IMR-90 (cell line): ENCODE data around the gene RGSL1. TPM values are rescaled to one million over a fixed set of nuclear protein-coding genes. Genes with fewer than 3 reads are reported as not detected.

Experiments used
- ATAC-seq: fragments of 200-7000 bp; cut with Tn5 transposase; 2 replicates; pipeline ENCODE4 v1.9.1; 2020; ENCODE audit warnings: low read depth, mild to moderate bottlenecking, moderate library complexity
- BruUV-seq: library from RNA; stranded (reverse); fragments of 400-500 nt; replicated peaks from 2 replicates; lab custom pipeline; 2021; lab: Mats Ljungman, UMichigan
- CTCF ChIA-PET: fragments of 300-600 bp; formaldehyde crosslinking; extraction: SDS; loops from one replicate; lab custom pipeline; 2021; ENCODE audit warnings: antibody characterized with exemption; lab: Yijun Ruan, JAX
- POLR2A ChIA-PET: fragments of 300-600 bp; sonication (Branson Sonifier 250); formaldehyde crosslinking; loops from one replicate; lab custom pipeline; 2022; ENCODE audit warnings: antibody characterized with exemption; ENCODE audit not compliant: unreplicated experiment; lab: Charles Lee
- DNase-seq: peaks from one replicate; pipeline ENCODE4 v3.0.0; 2013
- H2AFZ ChIP-seq: replicated peaks from 2 replicates; pipeline ENCODE3; 2013; ENCODE audit warnings: low read length, mild to moderate bottlenecking; ENCODE audit not compliant: poor library complexity
- H2AK5ac ChIP-seq: 2 replicates; pipeline ENCODE4 v1.6.1; 2013; ENCODE audit warnings: low read depth, low read length, inconsistent platforms
- H2AK9ac ChIP-seq: replicated peaks from 2 replicates; pipeline ENCODE3; 2013; ENCODE audit warnings: mild to moderate bottlenecking, low read depth, low read length, moderate library complexity; ENCODE audit not compliant: poor library complexity
- H2BK120ac ChIP-seq: 2 replicates; pipeline ENCODE4 v1.6.1; 2013; ENCODE audit warnings: low read depth, low read length, inconsistent platforms
- H2BK15ac ChIP-seq: 3 replicates; pipeline ENCODE4 v1.6.1; 2013; ENCODE audit warnings: low read depth, low read length, inconsistent platforms
- H2BK20ac ChIP-seq: 2 replicates; pipeline ENCODE4 v1.6.1; 2013; ENCODE audit warnings: low read depth, mild to moderate bottlenecking, inconsistent platforms, low read length, moderate library complexity
- H2BK5ac ChIP-seq: 2 replicates; pipeline ENCODE4 v1.6.1; 2013; ENCODE audit warnings: mild to moderate bottlenecking, low read depth, low read length, inconsistent platforms; ENCODE audit not compliant: poor library complexity, severe bottlenecking
- H3K14ac ChIP-seq: replicated peaks from 2 replicates; pipeline ENCODE4 v1.6.1; 2013; ENCODE audit warnings: low read depth, low read length, inconsistent platforms
- H3K18ac ChIP-seq: 2 replicates; pipeline ENCODE4 v1.6.1; 2013; ENCODE audit warnings: low read depth, low read length, control low read depth
- H3K23ac ChIP-seq: 2 replicates; pipeline ENCODE4 v1.6.1; 2013; ENCODE audit warnings: low read depth, low read length, inconsistent platforms
- H3K27ac ChIP-seq: 2 replicates; pipeline ENCODE4 v1.5.1; 2013; ENCODE audit warnings: mild to moderate bottlenecking, control low read depth, low read length; ENCODE audit not compliant: insufficient read depth
- H3K27me3 ChIP-seq: 2 replicates; pipeline ENCODE4 v1.6.1; 2013; ENCODE audit warnings: low read length; ENCODE audit not compliant: control insufficient read depth, insufficient read depth
- H3K36me3 ChIP-seq: 2 replicates; pipeline ENCODE4 v1.6.1; 2013; ENCODE audit warnings: low read length, mixed read lengths; ENCODE audit not compliant: control insufficient read depth, insufficient read depth
- H3K4ac ChIP-seq: 2 replicates; pipeline ENCODE4 v1.6.1; 2013; ENCODE audit warnings: low read depth, low read length, inconsistent platforms
- H3K4me1 ChIP-seq: 2 replicates; pipeline ENCODE4 v1.6.1; 2013; ENCODE audit warnings: low read length, mixed read lengths; ENCODE audit not compliant: control insufficient read depth, insufficient read depth
- H3K4me2 ChIP-seq: 2 replicates; pipeline ENCODE4 v1.6.1; 2013; ENCODE audit warnings: low read depth, mild to moderate bottlenecking, control low read depth, low read length, moderate library complexity
- H3K4me3 ChIP-seq: 2 replicates; pipeline ENCODE4 v1.5.1; 2013; ENCODE audit warnings: low read depth, mild to moderate bottlenecking, control low read depth, low read length, moderate library complexity; ENCODE audit not compliant: insufficient read depth
- H3K56ac ChIP-seq: 2 replicates; pipeline ENCODE4 v1.6.1; 2013; ENCODE audit warnings: low read length, inconsistent platforms; ENCODE audit not compliant: insufficient read depth; ENCODE audit errors: extremely low read depth
- H3K79me1 ChIP-seq, 2 experiments: 2 replicates each; pipeline ENCODE4 v1.6.1; 2013; ENCODE audit warnings: low read length in 2 of 2, inconsistent platforms in 1 of 2, low read depth in 1 of 2
- H3K9ac ChIP-seq: 2 replicates; pipeline ENCODE4 v1.6.1; 2013; ENCODE audit warnings: low read depth, low read length, control low read depth
- H3K9me1 ChIP-seq: 2 replicates; pipeline ENCODE4 v1.6.1; 2013; ENCODE audit warnings: low read length, inconsistent platforms; ENCODE audit not compliant: insufficient read depth
- H3K9me3 ChIP-seq: 2 replicates; pipeline ENCODE4 v1.6.1; 2013; ENCODE audit warnings: low read length; ENCODE audit not compliant: control insufficient read depth, insufficient read depth
- H4K20me1 ChIP-seq: 2 replicates; pipeline ENCODE4 v1.6.1; 2013; ENCODE audit warnings: low read length, inconsistent platforms; ENCODE audit not compliant: insufficient read depth
- H4K5ac ChIP-seq: 2 replicates; pipeline ENCODE4 v1.6.1; 2013; ENCODE audit warnings: mild to moderate bottlenecking, low read depth, low read length, control low read depth
- H4K8ac ChIP-seq, 2 experiments: 2 replicates each; pipeline ENCODE4 v1.6.1; 2013; ENCODE audit warnings: low read depth in 2 of 2, low read length in 2 of 2, control low read depth in 1 of 2, inconsistent platforms in 1 of 2
- H4K91ac ChIP-seq: 2 replicates; pipeline ENCODE4 v1.6.1; 2013; ENCODE audit warnings: low read depth, low read length, inconsistent platforms; ENCODE audit not compliant: insufficient read depth
- CEBPB ChIP-seq: IDR thresholded peaks from 2 replicates; pipeline ENCODE4 v1.6.1; 2012; ENCODE audit warnings: low read depth, low read length, improper control_type of control experiment
- CTCF ChIP-seq: conservative IDR thresholded peaks from 2 replicates; pipeline ENCODE4 v1.5.1; 2012; ENCODE audit warnings: mild to moderate bottlenecking, low read depth, low read length, improper control_type of control experiment
- FOS ChIP-seq: fragments of 150-350 bp; IDR thresholded peaks from 2 replicates; pipeline ENCODE4 v1.6.1; 2016; ENCODE audit warnings: low read depth, low read length
- MAZ ChIP-seq: IDR thresholded peaks from 2 replicates; pipeline ENCODE4 v1.6.1; 2012; ENCODE audit warnings: low read depth, mild to moderate bottlenecking, low read length, improper control_type of control experiment, moderate library complexity, borderline replicate concordance
- MXI1 ChIP-seq: IDR thresholded peaks from 2 replicates; pipeline ENCODE4 v1.6.1; 2012; ENCODE audit warnings: low read depth, mild to moderate bottlenecking, low read length, moderate library complexity, borderline replicate concordance
- NFE2L2 ChIP-seq: fragments of 150-350 bp; IDR thresholded peaks from 2 replicates; pipeline ENCODE4 v1.6.1; 2016; ENCODE audit warnings: low read depth, mild to moderate bottlenecking, low read length
- POLR2A ChIP-seq: IDR thresholded peaks from 2 replicates; pipeline ENCODE4 v1.6.1; 2012; ENCODE audit warnings: mild to moderate bottlenecking, low read depth, low read length
- RFX5 ChIP-seq: IDR thresholded peaks from 2 replicates; pipeline ENCODE4 v1.8.0; 2012; ENCODE audit warnings: low read depth, mild to moderate bottlenecking, low read length, moderate library complexity
- SMC3 ChIP-seq: fragments of 150-350 bp; IDR thresholded peaks from 2 replicates; pipeline ENCODE4 v1.6.1; 2016; ENCODE audit warnings: low read depth, mild to moderate bottlenecking, antibody characterized with exemption, low read length, moderate library complexity
- USF2 ChIP-seq: fragments of 150-350 bp; IDR thresholded peaks from 2 replicates; pipeline ENCODE4 v1.6.1; 2017; ENCODE audit warnings: mild to moderate bottlenecking, antibody characterized with exemption, low read length, low read depth
- WGBS, 2 experiments: methylation state at CpG; one replicate each; pipeline versions ENCODE4 v1.1.5 to v1.1.7; 2013; ENCODE audit warnings: missing lambda C conversion rate in 2 of 2; ENCODE audit not compliant: insufficient read length in 1 of 2; ENCODE audit errors: extremely low coverage in 2 of 2; 5-methylcytosine and 5-hydroxymethylcytosine counted together
- dilution Hi-C: fragments of 300-500 bp; cut with HindIII; formaldehyde crosslinking; loops from one replicate; pipeline ENCODE4 v1.14.3; 2018; ENCODE audit warnings: low sequenced_read_pairs; ENCODE audit not compliant: unreplicated experiment
- in situ Hi-C: fragments of 300-500 bp; cut with MboI; formaldehyde crosslinking; loops from 3 replicates; pipeline ENCODE4 v1.14.3; 2019; ENCODE audit warnings: low sequenced_read_pairs, inconsistent platforms, mixed read lengths
- intact Hi-C: fragments of 100-400 bp; cut with micrococcal nuclease; formaldehyde crosslinking; loops from 2 replicates; pipeline ENCODE4 v1.10.0; 2022
- polyA plus RNA-seq, 3 experiments: library from polyadenylated mRNA; depleted of rRNA; stranded (reverse); fragments of >200 nt; gene quantifications; 2 replicates each; pipeline ENCODE4 v1.2.3, GENCODE V29; 2012; ENCODE audit warnings: low replicate concordance in 1 of 3
- total RNA-seq: library from RNA; depleted of rRNA; stranded (reverse); fragments of >200 nt; gene quantifications from 2 replicates; pipeline ENCODE4 v1.2.3, GENCODE V29; 2012
- TF ChIP-seq, protein P1 (sequence below): fragments of 150-350 bp; IDR thresholded peaks from 2 replicates; pipeline ENCODE4 v1.6.1; 2016; ENCODE audit warnings: low read depth, mild to moderate bottlenecking, low read length, moderate library complexity, borderline replicate concordance

RGSL1 gene
- total and polyA plus RNA-seq, 2 of the 4 experiments (the other 2 are of a cell fraction): not detected

DNA sequence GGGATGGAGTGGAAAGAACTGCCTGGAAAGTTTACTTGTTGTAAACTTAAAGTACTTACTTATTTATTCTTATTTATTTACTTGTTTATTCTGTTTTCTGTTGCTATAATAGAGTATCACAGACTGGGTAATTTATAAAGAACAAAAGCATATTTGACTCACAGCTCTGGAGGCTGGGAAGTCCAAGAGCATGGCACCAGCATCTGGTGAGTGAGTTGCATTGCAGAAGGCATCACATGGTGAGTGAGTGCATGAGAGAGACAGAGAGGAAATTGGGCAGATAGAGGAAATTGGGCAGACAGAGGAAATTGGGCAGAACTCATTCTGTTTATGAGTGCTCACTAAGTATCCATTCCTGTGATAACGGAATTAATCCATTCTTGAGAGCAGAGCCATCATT, 11.6 kb upstream of the RGSL1 start:
- no peak overlapping the region for H2AK9ac ChIP-seq
- H3K23ac ChIP-seq: no peak overlapping the region
- no peak overlapping the region for H3K4ac ChIP-seq
- H3K27me3 ChIP-seq: no peaks in the 10 kb centered on the region
- H4K8ac ChIP-seq: no peak overlapping the region
- no peaks in the 10 kb centered on the region for H3K9me1 ChIP-seq
- H3K18ac ChIP-seq: no peak overlapping the region
- no TSS peak for BruUV-seq
- no CpG with 5 or more reads among the region's 1 CpG for WGBS, 2 experiments
- no peak overlapping the region for H3K4me3 ChIP-seq
- no peak for DNase-seq
- no peak overlapping the region for H4K91ac ChIP-seq
- no peak overlapping the region for H2AFZ ChIP-seq
- no peak overlapping the region for H2BK120ac ChIP-seq
- H3K27ac ChIP-seq: no peak overlapping the region
- no peak overlapping the region for H2BK15ac ChIP-seq
- H4K5ac ChIP-seq: no peak overlapping the region
- H3K9me3 ChIP-seq: no peaks in the 10 kb centered on the region
- ChIA-PET POLR2A (no interaction called here), CTCF (no interaction called here)
- TF ChIP-seq CEBPB: no peak
- no peak for TF ChIP-seq MXI1
- TF ChIP-seq SMC3: no peak
- TF ChIP-seq, protein P1, sequence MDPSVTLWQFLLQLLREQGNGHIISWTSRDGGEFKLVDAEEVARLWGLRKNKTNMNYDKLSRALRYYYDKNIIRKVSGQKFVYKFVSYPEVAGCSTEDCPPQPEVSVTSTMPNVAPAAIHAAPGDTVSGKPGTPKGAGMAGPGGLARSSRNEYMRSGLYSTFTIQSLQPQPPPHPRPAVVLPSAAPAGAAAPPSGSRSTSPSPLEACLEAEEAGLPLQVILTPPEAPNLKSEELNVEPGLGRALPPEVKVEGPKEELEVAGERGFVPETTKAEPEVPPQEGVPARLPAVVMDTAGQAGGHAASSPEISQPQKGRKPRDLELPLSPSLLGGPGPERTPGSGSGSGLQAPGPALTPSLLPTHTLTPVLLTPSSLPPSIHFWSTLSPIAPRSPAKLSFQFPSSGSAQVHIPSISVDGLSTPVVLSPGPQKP: no peak
- no peak for TF ChIP-seq NFE2L2
- no peak for TF ChIP-seq RFX5
- TF ChIP-seq CTCF: no peak
- no peak for TF ChIP-seq FOS
- no peak for TF ChIP-seq USF2
- no peak for TF ChIP-seq MAZ
- no peak for TF ChIP-seq POLR2A
- ATAC-seq: no peak
- in situ Hi-C loops: no loop called here
- no peak overlapping the region for H2AK5ac ChIP-seq
- no peak overlapping the region for H2BK20ac ChIP-seq
- H3K4me2 ChIP-seq: no peak overlapping the region
- no peaks in the 10 kb centered on the region for H4K20me1 ChIP-seq
- H3K36me3 ChIP-seq: no peaks in the 10 kb centered on the region
- no peaks in the 10 kb centered on the region for H3K79me1 ChIP-seq
- H3K14ac ChIP-seq: no peak overlapping the region
- intact Hi-C loops: no loop called here
- no peak overlapping the region for H2BK5ac ChIP-seq
- no peak overlapping the region for H3K9ac ChIP-seq
- no peaks in the 10 kb centered on the region for H3K4me1 ChIP-seq
- no peak overlapping the region for H3K56ac ChIP-seq
- dilution Hi-C loops: no loop called here
